ENCODE data around the gene UBE3B.

Gene UBE3B

GRCh38 chr12:109534456-109534855 is 57.0 kb downstream of the UBE3B start:
- no peak for DNase-seq

- no peak for DNase-seq
These were observed 57.9 kb downstream of the UBE3B start for GRCh38 chr12:109535231-109535862.

- DNase-seq = no peak
These were observed 58.4 kb downstream of the UBE3B start for GRCh38 chr12:109535863-109536250.

- DNase-seq = no peak
These were observed 59.7 kb downstream of the UBE3B start for GRCh38 chr12:109537136-109537535.

- DNase-seq = no peak
These were observed 60.9 kb downstream of the UBE3B start for GRCh38 chr12:109538191-109538863.

GRCh38 chr12:109539508-109539907 is 62.1 kb downstream of the UBE3B start:
- DNase-seq = no peak

- DNase-seq = no peak
These were observed 63.3 kb downstream of the UBE3B start for GRCh38 chr12:109540526-109541412.

GRCh38 chr12:109541413-109541726 is 63.9 kb downstream of the UBE3B start:
- DNase-seq = no peak

- no peak for DNase-seq
These were observed 64.6 kb downstream of the UBE3B start for GRCh38 chr12:109542014-109542413.

- no peak for DNase-seq
These were observed 65.4 kb downstream of the UBE3B start for GRCh38 chr12:109542876-109543275.

GRCh38 chr12:109544955-109545531 is 67.6 kb downstream of the UBE3B start:
- DNase-seq = peak; percentile 69

- DNase-seq = no peak
These were observed 68.4 kb downstream of the UBE3B start for GRCh38 chr12:109545826-109546225.

GRCh38 chr12:109547286-109547685 is 69.9 kb downstream of the UBE3B start:
- no peak for DNase-seq

- no peak for DNase-seq
These were observed 70.8 kb downstream of the UBE3B start for GRCh38 chr12:109548258-109548657.

- no peak for DNase-seq
These were observed 72.3 kb downstream of the UBE3B start for GRCh38 chr12:109549613-109550270.

- no peak for DNase-seq
These were observed 72.8 kb downstream of the UBE3B start for GRCh38 chr12:109550281-109550680.

- no peak for DNase-seq
These were observed 73.7 kb downstream of the UBE3B start for GRCh38 chr12:109551108-109551507.

GRCh38 chr12:109552971-109553370 is 75.5 kb downstream of the UBE3B start:
- no peak for DNase-seq

GRCh38 chr12:109553483-109553882 is 76.0 kb downstream of the UBE3B start:
- DNase-seq = no peak

- DNase-seq = no peak
These were observed 76.6 kb downstream of the UBE3B start for GRCh38 chr12:109553906-109554500.

GRCh38 chr12:109554761-109555160 is 77.3 kb downstream of the UBE3B start:
- DNase-seq = no peak
